HG02973 (cell line): ENCODE results near the gene XYLT1.
"Not testable (repeated sequence)": the region's sequence is repeated elsewhere in the genome, so short reads cannot be mapped to it uniquely, and the experiment has no call there.

ENCODE experiments used
- ATAC-seq: cut with Tn5 transposase; IDR thresholded peaks from one replicate; pipeline ENCODE4 v1.9.1; 2021; ENCODE audit warnings: moderate library complexity; ENCODE audit not compliant: unreplicated experiment

XYLT1 gene

DNA sequence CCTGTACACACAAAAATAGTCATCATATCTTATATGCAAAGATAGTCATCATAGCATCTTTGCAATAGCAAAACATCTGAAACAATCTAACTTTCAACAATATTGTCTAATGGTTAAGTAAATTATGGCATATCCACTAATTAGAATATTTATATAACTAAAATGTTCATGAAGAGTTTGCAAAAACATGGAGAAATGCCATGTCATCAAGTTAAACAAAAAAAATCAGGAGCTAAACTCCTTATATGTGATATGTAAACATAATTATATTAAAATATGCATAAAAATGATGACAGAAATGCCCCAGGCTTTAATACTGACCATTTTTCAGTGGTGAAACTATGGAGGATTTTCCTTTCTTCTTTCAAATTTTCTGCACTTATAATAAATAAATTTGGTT, 22.3 kb upstream of the XYLT1 start:
- no peak for ATAC-seq

DNA sequence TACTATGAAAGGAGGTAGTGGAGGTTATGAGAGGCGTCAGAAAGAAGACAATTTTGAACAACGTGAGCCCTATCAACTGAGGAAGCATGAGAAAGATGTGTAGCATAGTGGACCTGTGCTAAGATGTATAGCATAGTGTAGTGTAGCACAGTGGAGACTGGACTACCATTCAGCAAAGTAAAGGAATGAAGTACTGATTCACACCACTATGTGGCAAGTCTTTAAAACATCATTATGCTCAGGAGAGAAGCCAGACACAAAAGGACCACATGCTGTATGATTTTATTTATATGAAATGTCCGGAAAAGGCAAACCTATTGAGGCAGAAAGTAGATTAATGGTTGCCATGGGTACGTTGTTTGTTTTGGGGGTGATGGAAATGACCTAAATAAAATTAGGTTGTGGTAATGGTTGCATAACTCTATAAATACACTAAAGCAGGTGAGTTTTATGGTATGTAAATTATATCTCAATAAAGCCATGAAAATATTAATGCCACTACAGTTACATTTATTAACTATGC, 20.4 kb upstream of the XYLT1 start:
- ATAC-seq, result no peak

DNA sequence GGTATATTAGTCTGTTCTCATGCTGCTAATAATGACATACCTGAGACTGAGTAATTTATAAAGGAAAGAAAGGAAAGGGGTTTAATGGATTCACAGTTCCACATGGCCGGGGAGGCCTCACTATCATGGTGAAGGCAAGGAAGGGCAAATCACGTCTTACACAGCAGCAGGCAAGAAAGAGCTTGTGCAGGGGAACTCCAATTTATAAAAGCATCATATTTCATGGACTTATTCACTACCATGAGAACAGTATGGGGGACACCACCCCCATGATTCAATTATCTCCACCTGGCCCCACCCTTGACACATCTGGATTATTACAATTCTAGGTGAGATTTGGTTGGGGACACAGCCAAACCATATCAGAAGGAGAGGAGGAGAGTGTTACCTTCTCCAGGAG, 17.7 kb upstream of the XYLT1 start:
- no peak for ATAC-seq

DNA sequence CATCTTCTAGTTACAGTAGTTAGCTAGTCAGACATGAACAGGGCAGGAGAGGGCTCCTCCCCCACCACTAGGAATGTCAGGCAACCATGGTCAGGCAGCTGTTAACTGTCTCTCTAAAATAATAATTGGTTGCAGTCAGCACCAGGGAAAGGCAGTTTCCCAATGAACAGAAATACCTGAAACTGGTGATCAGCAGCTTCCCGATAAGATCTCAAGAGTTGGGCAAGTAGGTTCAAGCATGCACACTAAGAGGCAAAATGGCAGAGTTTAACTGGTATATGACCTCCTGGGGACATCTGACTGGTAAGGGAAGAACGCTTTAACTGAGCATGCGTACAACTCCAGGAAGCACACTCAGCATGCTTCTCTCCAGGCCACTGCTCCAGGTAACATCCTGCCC, 12.6 kb upstream of the XYLT1 start:
- no peak for ATAC-seq

DNA sequence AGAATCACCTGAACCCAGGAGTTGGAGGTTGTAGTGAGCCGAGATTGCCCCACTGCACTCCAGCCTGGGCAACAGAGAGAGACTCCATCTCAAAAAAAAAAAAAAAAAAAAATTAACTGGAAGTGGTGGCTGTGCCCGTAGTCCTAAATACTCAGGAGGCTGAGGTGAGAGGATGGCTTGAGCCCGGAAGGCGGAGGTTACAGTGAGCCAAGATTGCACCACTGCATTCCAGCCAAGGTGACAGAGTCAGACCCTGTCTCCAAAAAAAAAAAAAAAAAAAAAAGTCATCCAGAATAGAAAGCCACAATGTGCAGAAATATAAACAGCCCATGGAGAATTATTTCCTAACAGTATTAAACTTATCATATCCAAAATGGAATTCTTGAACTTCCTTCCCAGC, 11.6 kb upstream of the XYLT1 start:
- ATAC-seq, result not testable (repeated sequence)

DNA sequence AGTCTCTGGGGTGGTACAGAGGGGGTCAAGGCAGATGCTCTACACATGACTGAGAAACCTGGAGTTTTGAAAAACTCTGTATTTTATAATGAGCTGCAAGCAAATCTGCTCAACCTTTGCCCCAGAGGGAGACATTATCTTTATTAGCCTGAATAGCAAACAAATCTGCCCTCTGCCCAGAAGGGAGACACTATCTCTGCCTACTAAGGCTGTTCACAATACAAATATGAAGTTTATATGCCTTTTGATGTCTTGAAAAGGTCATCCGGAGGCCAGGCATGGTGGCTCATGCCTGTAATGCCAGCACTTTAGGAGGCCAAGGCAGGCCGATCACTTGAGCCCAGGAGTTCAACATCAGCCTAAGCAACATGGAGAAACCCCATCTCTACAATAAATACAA, 11.0 kb upstream of the XYLT1 start:
- no peak for ATAC-seq

DNA sequence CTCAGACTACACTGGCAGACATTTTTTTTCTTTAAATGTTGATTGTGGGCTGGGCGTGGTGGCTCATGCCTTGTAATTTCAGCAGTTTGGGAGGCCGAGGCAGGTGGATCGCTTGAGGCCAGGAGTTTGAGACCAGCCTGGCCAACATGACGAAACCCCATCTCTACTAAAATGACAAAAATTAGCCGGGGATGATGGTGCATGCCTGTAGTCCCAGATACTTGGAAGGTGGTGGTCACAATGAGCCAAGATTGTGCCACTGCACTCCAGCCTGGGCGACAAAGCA, 6.4 kb upstream of the XYLT1 start:
- ATAC-seq, result not testable (repeated sequence)

DNA sequence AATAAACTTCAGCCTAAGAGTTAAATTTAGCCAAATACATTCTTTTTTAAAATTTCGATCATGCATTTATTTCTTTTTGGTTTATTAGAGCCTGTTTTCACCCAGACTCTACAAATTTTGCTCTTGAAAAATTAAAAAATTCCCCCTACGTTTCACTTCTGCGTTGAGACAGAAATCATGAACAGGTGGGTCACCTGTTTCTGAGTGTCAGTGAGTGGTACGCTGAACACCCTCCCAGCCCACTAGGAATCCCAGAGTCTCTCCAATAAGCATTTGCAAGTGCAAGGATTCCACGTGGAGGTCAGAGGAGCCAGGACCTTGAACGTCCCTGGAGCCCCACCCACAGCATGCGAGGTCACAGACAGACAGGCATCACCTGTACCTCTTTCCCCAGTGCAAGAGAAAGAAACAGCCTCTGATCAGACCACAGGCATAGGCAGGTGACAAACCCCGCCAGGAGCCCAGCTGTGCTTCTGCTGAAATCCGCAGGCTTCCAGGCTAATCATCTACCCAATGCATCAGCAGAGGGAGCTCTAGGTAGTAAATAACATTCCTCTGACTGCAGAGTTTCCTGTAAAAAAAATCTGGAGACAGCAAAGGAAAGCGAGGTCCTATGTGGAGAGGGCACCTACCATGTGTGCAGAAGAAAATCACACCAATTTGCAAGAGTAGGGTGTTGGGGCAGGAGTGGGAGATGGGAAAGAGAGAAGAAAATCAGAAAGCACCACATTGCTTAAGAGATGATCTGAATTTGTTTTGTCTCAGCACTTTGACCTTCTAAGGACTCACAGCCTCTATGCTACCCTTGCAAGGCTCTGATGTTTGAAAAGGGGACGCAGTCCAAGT, 5.9 kb upstream of the XYLT1 start:
- ATAC-seq, result no peak

DNA sequence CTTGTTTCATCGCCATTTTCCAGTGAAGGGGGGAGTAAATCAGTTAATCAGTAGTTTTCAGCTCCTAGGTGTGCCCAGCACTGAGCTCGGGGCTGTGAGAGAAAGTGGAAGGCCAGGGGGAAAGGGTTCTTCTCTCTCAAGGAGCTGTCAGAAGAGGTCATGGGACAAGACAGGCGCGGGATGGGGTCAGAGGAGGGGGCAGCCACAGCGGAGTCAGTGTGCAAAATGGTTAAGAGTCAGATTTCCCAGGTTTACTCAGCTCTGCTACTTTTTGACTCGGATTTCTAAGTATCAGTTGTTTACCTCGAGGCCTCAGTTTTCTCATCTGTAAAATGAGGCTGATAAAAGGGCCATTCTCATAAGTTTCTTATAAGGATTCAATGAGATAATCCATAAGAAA, 4.3 kb upstream of the XYLT1 start:
- no peak for ATAC-seq

DNA sequence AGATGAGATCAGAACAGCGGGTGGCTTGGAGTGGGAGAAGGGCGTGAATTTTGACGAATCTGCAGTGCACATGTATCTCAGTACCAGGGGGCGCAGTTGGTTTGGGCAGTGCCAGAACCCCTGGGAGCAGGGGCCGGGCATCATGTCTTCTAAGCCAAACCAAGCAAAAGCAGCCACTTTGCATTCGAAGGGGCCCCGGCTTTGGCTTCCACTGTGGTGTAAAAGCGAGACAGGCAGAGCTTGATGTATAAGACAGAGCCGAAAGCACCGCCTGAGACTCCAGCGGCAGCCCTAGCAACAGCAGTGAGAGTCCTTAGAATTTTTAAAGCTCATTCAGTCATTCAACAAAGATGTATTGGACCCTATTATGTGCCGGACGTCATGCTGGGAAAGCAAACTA, 3.8 kb upstream of the XYLT1 start:
- ATAC-seq, result no peak

DNA sequence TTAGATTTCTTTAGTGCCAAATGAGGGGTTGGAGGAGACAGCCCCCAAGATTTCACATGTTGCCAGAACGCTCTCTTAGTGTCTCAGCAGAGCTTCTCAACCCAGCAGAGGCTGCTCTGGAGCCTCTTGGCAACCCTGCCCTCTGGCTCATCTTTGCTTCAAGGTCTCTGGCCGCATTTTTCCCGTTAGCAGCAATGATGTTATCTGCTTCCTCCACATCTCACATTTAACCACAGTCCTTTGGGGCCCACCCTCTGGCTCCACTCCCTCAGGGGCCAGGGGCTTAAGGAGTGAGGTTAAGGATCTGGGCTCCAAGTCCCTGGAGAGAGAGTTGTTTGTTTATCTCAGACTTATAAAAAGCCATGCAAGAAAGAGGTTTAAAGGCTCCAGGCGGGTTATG, 3.3 kb upstream of the XYLT1 start:
- ATAC-seq, result no peak

DNA sequence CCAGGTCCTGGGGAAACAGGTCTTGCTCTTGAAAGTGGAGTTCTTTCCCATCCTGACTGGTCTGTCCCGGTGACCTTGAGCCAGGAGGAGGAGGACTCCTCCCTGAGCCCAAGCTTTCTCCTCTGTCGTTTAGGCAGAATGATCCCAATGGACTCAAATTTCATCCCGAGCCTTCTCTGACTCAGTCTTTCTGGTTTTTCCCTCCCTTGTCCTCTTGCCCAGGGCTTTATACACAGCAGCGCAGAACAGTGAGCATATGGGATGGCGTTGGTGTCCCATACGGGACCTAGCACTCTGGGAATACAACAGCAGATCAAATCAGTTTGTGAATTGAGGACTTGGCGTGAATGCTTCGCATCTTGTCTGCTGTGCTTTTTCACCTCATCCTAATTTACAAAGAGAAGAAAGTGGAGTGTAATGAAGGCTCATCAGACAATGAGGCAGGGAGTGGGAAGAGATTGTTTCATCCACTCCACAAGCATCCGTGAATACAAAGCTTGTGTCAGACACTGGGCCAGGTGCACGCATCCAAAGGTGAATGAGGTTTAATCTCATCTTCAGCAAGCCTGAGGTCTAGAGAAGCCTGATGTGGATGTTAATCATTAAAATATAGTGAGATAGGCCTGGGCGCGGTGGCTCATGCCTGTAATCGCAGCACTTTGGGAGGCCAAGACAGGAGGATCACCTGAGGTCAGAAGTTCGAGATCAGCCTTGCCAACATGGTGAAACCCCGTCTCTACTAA, 1.1 kb upstream of the XYLT1 start:
- ATAC-seq, result no peak

DNA sequence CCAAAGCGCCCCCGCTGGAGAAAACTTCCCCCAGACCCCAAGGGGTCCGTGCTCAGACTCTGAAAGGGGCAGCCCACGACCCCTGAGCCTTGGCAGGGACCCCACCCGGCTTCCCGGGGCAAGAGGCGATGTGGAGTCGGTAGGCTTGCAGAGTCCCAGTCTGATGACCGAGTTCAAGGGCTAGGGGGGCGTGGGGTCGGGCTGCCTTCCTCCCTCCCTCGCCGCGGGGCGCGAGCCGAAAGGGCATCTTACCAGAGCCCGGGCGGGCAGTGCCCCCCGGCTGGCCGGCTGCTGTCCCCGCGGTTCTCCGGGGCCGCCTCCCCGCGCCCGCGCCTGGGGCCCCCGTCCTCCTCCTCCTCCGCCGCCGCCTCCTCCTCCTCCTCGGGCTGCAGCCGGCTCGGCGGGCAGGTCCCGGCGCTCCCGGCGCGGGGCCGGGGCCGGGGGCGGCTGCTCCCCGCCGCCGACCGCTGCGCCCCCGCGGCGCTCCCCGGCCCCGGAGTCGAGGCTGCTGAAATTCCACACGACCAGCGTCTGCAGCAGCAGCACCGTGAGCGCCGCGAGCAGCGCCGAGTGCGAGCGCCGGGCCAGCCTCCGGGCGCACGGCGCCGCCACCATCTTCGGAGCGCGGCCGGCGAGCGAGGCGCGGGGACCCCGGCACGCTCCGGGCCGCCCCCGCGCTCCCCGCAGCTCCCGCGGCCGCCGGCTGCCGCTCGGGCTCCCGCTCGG, 415 bp downstream of the XYLT1 start:
- ATAC-seq, result no peak

DNA sequence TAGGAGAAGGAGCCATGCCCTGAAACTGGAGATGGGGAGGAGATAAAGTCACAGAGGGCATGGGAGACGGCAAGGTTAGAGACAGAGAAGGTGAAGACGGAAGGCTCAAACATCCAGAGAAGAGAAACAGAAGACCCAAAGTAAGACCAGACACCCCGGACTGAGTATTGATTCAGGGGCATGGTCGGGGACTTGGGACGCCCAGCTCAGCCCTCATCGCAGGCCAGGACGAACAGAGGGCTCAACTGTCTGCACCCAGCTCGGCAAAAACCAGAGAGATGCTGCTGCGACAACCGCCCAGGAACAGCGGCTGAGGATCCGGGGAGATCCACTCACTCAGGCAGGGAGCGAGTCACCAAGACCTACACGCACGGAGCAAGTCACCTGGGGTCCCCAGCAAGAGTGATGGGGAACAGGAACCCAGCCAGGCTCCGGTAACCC, 999 bp downstream of the XYLT1 start:
- ATAC-seq, result no peak

DNA sequence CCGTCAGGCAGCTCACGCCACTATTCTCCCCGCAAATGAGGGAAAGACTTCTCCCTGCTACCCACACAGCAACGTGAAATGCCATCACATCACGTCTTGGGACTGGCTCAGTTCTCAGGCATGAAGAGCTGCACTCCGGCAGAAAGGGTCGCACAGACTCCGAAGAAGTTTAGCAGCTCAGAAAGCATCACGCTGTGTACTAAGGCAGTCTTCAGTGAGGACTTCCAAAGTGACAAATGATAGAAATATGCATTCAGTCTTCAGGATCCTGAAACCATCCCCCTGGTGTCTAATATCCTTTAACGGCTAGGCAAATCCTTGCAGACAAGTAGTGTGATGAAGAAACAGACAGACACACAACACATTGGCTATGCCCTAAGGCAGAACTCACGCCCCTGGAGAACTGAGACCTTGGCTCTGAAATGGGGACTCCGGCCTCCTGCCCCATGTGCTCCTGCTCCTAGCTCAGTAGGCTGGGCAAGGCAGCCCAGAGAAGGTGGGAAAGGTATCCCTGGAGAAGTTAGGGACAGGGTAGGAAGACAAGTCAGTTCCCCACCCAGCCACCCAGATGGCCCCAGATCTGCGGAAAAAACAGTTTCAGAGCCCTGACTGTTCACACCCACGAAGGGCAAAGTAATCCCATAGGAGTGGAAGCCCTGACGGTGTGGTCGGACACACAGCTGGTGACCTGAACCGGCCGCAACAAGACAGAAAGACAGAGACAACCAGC, 1.6 kb downstream of the XYLT1 start:
- ATAC-seq, result no peak

DNA sequence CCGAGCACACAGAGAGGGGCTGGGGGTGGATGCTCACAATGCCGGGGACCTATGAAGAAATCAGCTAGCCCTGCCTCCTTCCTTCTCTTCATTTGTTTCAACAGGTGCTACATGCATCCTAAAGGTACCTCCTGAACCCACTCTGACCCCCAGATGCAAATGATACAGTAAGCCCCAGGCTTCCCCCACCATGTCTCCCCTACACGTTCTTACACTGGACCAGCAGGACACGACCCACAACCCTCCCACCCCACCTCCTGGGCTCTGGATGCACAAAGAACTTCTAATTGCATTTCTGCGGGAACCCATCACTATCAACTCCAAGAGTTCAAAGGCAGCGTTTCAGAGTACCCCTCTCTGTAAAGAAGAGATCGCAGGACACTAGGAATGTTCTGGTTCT, 2.1 kb downstream of the XYLT1 start:
- ATAC-seq, result no peak

DNA sequence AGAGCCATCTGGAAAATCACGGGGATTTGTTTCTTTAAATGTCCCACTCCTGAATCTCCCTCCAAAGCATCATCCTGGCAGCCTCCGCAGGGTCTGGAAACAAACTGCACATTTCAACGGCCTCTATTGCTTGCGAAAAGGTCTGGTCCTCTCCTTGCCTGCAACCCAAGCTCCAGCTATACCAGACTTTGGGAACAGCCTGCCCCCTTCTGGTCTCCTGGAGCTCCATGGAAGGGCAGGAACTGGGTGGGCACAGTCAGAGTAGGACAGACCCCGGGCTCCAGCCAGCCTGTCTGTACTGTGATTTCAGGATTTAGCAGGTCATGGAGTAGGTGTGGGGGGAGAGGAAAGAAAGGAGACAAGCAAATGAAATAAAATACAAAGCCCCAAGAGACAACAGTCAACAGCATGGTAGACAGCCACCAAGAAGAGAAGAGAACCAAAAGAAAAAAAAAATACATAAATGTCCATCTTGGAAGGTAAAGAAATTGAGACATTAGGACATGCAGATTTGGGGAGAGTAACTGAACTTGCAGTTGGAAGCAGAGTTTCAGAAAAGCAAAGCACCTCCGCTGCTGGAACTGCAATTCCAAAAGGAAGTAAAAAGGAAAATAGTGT, 2.7 kb downstream of the XYLT1 start:
- no peak for ATAC-seq

DNA sequence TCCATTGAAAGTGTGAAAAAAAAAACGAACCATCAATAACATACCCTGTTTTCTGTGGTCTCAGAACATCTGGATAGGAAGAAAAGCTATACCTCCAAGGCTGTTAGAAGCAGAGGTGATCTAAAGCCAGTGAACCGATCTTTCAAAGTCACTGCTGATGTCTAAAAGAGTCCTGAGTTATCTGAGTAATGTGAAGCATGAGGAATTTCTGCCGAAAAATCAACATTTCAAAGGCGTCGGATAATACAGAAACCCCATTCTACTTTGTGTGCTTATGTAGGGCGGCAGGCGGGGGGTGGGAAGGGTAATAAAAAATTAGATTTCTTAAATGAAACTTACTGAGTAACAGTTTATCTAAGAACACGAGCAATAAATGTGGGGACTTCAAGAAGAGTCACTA, 3.9 kb downstream of the XYLT1 start:
- no peak for ATAC-seq

DNA sequence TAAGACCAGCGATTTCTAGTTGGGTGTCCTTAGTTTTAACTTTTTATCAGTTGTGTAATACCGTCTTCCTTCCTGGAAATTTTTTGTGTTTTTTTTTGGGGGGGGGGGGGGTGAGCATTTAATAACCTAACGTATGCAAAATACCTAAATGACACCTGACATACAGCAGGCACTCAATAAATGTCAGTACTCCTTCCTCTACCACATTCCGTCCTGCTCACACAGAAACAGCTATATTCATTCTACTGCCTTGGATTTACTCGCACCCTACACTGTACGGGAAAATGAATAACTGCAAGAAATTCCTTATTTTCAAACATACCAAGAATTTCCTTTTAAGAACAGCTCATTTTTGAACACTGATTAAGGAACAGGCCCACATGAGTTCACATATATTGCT, 5.3 kb downstream of the XYLT1 start:
- no peak for ATAC-seq

DNA sequence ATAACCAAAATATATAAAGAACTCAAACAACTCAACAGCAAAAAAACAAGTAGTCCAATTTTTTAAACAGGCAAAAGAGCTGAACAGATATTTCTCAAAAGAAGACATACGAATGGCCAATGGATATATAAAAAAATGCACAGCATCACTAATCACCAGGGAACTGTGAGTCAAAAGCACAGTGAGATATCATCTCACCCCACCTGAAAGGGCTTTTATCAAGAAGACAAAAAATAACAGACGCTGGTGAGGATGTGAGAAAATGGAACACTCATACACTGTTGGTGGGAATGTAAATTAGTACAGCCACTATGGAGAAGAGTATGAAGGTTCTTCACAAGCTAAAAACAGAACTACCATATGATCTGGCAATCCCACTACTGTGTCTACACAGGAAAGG, 7.4 kb downstream of the XYLT1 start:
- no peak for ATAC-seq
